ENCODE data around the gene ASRGL1.
A peak's percentile ranks its signal among the peaks of the same experiment; 100 is the strongest.

ASRGL1 gene

GRCh38 chr11:62372871-62373270 lies 35.6 kb downstream of the ASRGL1 start:
- no peak for TF ChIP-seq CTCF (IDR thresholded peaks at IDR 0.05)

- no peak for TF ChIP-seq CTCF (IDR thresholded peaks at IDR 0.05)
Measured at GRCh38 chr11:62373464-62374119, 36.3 kb downstream of the ASRGL1 start.

- no peak for TF ChIP-seq CTCF (IDR thresholded peaks at IDR 0.05)
Measured at GRCh38 chr11:62374801-62375200, 37.6 kb downstream of the ASRGL1 start.

GRCh38 chr11:62380821-62381245 lies 43.6 kb downstream of the ASRGL1 start:
- peak; percentile 68 for TF ChIP-seq CTCF (IDR thresholded peaks at IDR 0.05)

- TF ChIP-seq CTCF (IDR thresholded peaks at IDR 0.05): no peak
Measured at GRCh38 chr11:62383822-62384221, 46.6 kb downstream of the ASRGL1 start.

GRCh38 chr11:62387381-62387780 lies 50.1 kb downstream of the ASRGL1 start:
- no peak for TF ChIP-seq CTCF (IDR thresholded peaks at IDR 0.05)

GRCh38 chr11:62388999-62389398 lies 51.8 kb downstream of the ASRGL1 start:
- TF ChIP-seq CTCF (IDR thresholded peaks at IDR 0.05): no peak

- no peak for TF ChIP-seq CTCF (IDR thresholded peaks at IDR 0.05)
Measured at GRCh38 chr11:62390237-62390636, 53.0 kb downstream of the ASRGL1 start.
